ENCODE results near the gene ZNHIT3. TPM values are rescaled to one million over a fixed set of nuclear protein-coding genes. Genes with fewer than 3 reads are reported as not detected.

The ZNHIT3 gene
- total RNA-seq, 1 donor from 2014 or later = 37.2 TPM

GRCh38 chr17:36494674-36495073, 8.2 kb downstream of the ZNHIT3 start:
- TF ChIP-seq CTCF (IDR thresholded peaks at IDR 0.05; ENCODE audit: unreplicated experiment) = no peak
- Mint-ChIP-seq H3K9me3 (peaks cover 6% of the 10 kb centered on the region), H3K4me1 (no peaks in the 10 kb centered on the region), H3K27ac (no peak overlapping the region), H3K4me3 (no peak overlapping the region), H3K36me3 (peaks cover 31% of the 10 kb centered on the region), H3K27me3 (ENCODE audit: low read depth) (no peaks in the 10 kb centered on the region)
- DNase-seq (ENCODE audit: low spot score in 2 of 2, unreplicated experiment in 2 of 2) = no peak

- no peaks in the 10 kb centered on the region for H3K27me3 Mint-ChIP-seq (ENCODE audit: low read depth)
- no peaks in the 10 kb centered on the region for H3K4me1 Mint-ChIP-seq
- peaks cover 3% of the 10 kb centered on the region for H3K9me3 Mint-ChIP-seq
- TF ChIP-seq CTCF (IDR thresholded peaks at IDR 0.05; ENCODE audit: unreplicated experiment) = no peak
- peaks cover 27% of the 10 kb centered on the region for H3K36me3 Mint-ChIP-seq
- no peak for DNase-seq (ENCODE audit: low spot score in 2 of 2, unreplicated experiment in 2 of 2)
- no peak overlapping the region for H3K4me3 Mint-ChIP-seq
- H3K27ac Mint-ChIP-seq = no peak overlapping the region
Measured at GRCh38 chr17:36495076-36495578, 8.6 kb downstream of the ZNHIT3 start.

- Mint-ChIP-seq H3K27me3 (ENCODE audit: low read depth) (no peaks in the 10 kb centered on the region), H3K4me1 (no peaks in the 10 kb centered on the region), H3K36me3 (peaks cover 22% of the 10 kb centered on the region), H3K9me3 (no peaks in the 10 kb centered on the region), H3K4me3 (no peak overlapping the region), H3K27ac (no peak overlapping the region)
- DNase-seq (ENCODE audit: low spot score in 2 of 2, unreplicated experiment in 2 of 2) = no peak
- TF ChIP-seq CTCF (IDR thresholded peaks at IDR 0.05; ENCODE audit: unreplicated experiment) = no peak
Measured at GRCh38 chr17:36496018-36496789, 9.7 kb downstream of the ZNHIT3 start.

- DNase-seq (ENCODE audit: low spot score in 2 of 2, unreplicated experiment in 2 of 2) = no peak
- Mint-ChIP-seq H3K4me1 (no peaks in the 10 kb centered on the region), H3K27me3 (ENCODE audit: low read depth) (no peaks in the 10 kb centered on the region), H3K36me3 (peaks cover 18% of the 10 kb centered on the region), H3K4me3 (no peak overlapping the region), H3K9me3 (no peaks in the 10 kb centered on the region), H3K27ac (no peak overlapping the region)
- TF ChIP-seq CTCF (IDR thresholded peaks at IDR 0.05; ENCODE audit: unreplicated experiment) = no peak
Measured at GRCh38 chr17:36498155-36498554, 11.7 kb downstream of the ZNHIT3 start.

GRCh38 chr17:36498560-36499300, 12.2 kb downstream of the ZNHIT3 start:
- Mint-ChIP-seq H3K27me3 (ENCODE audit: low read depth) (no peaks in the 10 kb centered on the region), H3K36me3 (peaks cover 22% of the 10 kb centered on the region)

More at GRCh38 chr17:36498560-36499300, 12.2 kb downstream of the ZNHIT3 start:
- no peak for DNase-seq (ENCODE audit: low spot score in 2 of 2, unreplicated experiment in 2 of 2)
- Mint-ChIP-seq H3K27ac (no peak overlapping the region), H3K9me3 (no peaks in the 10 kb centered on the region), H3K4me1 (no peaks in the 10 kb centered on the region), H3K4me3 (no peak overlapping the region)
- TF ChIP-seq CTCF (IDR thresholded peaks at IDR 0.05; ENCODE audit: unreplicated experiment) = no peak
